ENCODE data around the gene LRCH4.
A peak's percentile ranks its signal among the peaks of the same experiment; 100 is the strongest.
"Not testable (repeated sequence)": the region's sequence is repeated elsewhere in the genome, so short reads cannot be mapped to it uniquely, and the experiment has no call there.

LRCH4 gene

GRCh38 chr7:100539436-100540006 lies 46.4 kb downstream of the LRCH4 start:
- DNase-seq = no peak

- DNase-seq = peak; percentile 100
Measured at GRCh38 chr7:100538654-100539435, 47.1 kb downstream of the LRCH4 start, which contains the start of gene AGFG2. Gene AGFG2, plus strand, starts transcription at chr7:100539203. Its CDS starts 144 bp downstream, at chr7:100539347.

- no peak for DNase-seq
Measured at GRCh38 chr7:100538348-100538653, 47.6 kb downstream of the LRCH4 start.

GRCh38 chr7:100536695-100537094 lies 49.2 kb downstream of the LRCH4 start:
- not testable (repeated sequence) for DNase-seq

GRCh38 chr7:100535982-100536381 lies 49.9 kb downstream of the LRCH4 start:
- DNase-seq = not testable (repeated sequence)

- DNase-seq = no peak
Measured at GRCh38 chr7:100532165-100533022, 53.5 kb downstream of the LRCH4 start.

GRCh38 chr7:100528108-100528866 lies 57.6 kb downstream of the LRCH4 start:
- DNase-seq = not testable (repeated sequence)

All from activated CD4-positive, alpha-beta T cell treated with anti-CD3 and anti-CD28 coated beads for 4 hours (primary cell).